ENCODE data around the gene PCNX2.

PCNX2 gene

DNA sequence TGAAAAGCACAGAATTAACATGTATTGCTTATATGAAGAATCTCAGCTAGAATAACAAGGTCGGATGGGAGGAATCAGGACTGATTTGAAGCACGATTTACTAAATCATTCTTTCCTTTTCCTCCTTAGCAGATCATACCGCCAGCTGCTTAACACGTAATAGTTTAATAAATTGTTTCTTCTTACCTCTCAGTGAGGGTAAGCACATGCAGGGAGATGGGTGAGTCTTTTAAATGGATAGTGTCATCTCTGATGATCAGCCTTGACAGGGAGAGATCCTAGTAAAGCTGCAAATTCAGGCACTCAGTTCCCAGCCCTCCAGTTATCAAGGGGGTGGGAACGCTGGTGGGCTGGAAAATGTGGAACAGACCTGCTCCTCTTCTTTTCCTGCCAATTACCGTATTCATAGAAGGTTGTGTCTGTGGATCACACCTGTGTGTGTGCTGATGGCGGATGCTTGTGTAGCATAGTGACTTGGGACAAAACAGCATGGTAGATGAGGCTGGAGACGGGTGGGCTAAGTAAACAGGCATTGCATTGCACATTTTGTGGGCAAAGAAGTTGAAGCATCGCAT, 314.5 kb downstream of the PCNX2 start:
- TF ChIP-seq, protein P1, sequence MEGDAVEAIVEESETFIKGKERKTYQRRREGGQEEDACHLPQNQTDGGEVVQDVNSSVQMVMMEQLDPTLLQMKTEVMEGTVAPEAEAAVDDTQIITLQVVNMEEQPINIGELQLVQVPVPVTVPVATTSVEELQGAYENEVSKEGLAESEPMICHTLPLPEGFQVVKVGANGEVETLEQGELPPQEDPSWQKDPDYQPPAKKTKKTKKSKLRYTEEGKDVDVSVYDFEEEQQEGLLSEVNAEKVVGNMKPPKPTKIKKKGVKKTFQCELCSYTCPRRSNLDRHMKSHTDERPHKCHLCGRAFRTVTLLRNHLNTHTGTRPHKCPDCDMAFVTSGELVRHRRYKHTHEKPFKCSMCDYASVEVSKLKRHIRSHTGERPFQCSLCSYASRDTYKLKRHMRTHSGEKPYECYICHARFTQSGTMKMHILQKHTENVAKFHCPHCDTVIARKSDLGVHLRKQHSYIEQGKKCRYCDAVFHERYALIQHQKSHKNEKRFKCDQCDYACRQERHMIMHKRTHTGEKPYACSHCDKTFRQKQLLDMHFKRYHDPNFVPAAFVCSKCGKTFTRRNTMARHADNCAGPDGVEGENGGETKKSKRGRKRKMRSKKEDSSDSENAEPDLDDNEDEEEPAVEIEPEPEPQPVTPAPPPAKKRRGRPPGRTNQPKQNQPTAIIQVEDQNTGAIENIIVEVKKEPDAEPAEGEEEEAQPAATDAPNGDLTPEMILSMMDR (conservative IDR thresholded peaks at IDR 0.05; ENCODE audit: low read length), result no peak
- no peak for DNase-seq (ENCODE audit: low read depth)
- H3K4me3 ChIP-seq (ENCODE audit: low read length), result no peak overlapping the region

DNA sequence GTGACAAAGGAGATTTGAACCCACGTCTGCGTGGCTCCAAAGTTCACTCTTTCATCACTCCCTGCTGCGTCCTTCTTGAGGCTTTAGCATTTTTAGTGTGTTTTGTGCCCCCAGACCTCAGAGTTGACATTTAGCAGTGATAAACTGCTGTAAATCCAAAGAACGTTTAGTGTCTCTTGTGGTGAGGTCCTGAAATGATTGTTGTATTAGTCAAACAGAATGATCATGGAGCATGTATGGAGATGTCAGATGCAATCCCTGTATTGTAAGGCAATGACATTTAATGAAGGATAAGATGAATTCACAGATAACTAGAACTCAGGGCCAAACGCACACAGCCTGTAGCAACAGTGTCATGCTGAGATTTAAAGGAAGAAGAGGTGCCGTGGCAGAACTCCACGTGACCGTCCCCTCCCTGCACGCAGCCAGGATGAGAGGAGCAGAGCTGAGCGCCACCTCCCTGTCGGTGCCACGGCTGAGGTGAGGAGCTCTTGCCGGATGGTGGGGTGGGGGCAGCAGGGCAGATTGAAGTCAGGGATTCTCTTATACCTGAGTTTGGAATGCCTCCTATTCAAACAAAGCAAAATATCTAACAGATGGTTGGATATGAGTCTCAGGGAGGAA, 315.1 kb downstream of the PCNX2 start:
- TF ChIP-seq, protein P1 (conservative IDR thresholded peaks at IDR 0.05; ENCODE audit: low read length), result no peak
- H3K4me3 ChIP-seq (ENCODE audit: low read length), result no peak overlapping the region
- no peak for DNase-seq (ENCODE audit: low read depth)

DNA sequence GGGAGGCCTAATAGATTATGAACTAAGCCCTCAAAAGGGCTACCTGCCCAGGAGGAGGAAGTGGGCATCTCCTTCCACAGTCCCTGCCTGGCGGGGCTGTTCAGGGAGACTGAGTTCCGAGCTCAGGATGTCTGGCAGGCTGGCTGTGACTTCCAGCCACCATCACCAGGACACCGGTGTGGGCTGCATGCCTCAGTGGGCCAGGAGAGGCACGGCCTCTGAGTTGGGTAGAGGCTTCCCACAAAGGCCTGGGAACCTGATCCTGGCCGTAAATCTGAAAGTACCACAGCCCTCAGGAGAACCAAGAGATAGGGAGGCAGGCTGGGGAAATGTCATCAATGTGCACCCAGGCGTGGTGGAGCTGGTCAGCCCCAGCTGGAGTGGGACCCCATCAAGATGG, 316.0 kb downstream of the PCNX2 start:
- TF ChIP-seq, protein P1 (conservative IDR thresholded peaks at IDR 0.05; ENCODE audit: low read length), result no peak
- DNase-seq (ENCODE audit: low read depth), result no peak
- no peak overlapping the region for H3K4me3 ChIP-seq (ENCODE audit: low read length)

DNA sequence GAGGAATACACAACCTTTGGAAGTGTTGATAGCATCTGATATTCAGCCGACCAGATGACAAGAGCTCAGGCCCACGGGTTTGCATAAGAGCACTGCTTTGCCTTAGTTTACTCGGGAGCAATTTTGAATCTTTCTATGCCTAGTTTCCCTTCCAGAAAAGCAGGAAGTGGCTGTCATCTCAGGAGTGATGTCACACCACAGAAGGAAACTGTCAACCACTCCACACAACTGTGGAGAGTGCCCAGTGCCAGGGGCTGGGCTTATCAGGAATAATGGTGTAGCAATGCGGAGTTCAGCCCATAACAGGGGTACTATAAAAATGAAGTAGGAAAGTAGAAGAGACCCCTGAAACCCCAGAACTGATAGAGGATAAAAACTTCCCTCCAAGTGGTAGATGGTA, 316.7 kb downstream of the PCNX2 start:
- DNase-seq (ENCODE audit: low read depth), result no peak
- TF ChIP-seq, protein P1 (conservative IDR thresholded peaks at IDR 0.05; ENCODE audit: low read length), result no peak
- no peak overlapping the region for H3K4me3 ChIP-seq (ENCODE audit: low read length)

GRCh38 chr1:232978091-232978634, 317.4 kb downstream of the PCNX2 start:
- no peak overlapping the region for H3K4me3 ChIP-seq (ENCODE audit: low read length)
- TF ChIP-seq, protein P1 (conservative IDR thresholded peaks at IDR 0.05; ENCODE audit: low read length), result no peak
- no peak for DNase-seq (ENCODE audit: low read depth)

DNA sequence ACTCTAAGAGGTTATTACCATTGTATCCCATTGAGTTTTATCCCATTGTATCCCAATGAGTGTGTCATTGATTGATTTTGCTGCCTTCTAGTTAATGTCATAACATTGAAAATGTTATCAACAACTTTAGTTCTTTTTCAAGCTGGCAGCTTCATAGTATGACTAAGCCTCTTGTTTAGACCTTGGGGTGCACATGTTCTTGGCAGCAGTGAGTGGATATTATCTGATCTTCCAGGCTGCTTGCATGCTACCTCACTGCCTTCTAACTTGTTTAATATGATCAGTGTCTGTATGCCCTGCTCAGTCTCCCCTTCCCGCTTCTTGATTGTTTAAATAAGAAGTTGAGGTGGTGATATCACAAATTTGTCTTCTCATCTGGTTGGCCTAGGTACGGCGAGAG, 320.6 kb downstream of the PCNX2 start:
- no peak overlapping the region for H3K4me3 ChIP-seq (ENCODE audit: low read length)
- peak; percentile 18 for DNase-seq (ENCODE audit: low read depth)
- TF ChIP-seq, protein P1 (conservative IDR thresholded peaks at IDR 0.05; ENCODE audit: low read length), result no peak

All from AG10803 (cell line).